ENCODE data around the gene GLP2R.

DNA sequence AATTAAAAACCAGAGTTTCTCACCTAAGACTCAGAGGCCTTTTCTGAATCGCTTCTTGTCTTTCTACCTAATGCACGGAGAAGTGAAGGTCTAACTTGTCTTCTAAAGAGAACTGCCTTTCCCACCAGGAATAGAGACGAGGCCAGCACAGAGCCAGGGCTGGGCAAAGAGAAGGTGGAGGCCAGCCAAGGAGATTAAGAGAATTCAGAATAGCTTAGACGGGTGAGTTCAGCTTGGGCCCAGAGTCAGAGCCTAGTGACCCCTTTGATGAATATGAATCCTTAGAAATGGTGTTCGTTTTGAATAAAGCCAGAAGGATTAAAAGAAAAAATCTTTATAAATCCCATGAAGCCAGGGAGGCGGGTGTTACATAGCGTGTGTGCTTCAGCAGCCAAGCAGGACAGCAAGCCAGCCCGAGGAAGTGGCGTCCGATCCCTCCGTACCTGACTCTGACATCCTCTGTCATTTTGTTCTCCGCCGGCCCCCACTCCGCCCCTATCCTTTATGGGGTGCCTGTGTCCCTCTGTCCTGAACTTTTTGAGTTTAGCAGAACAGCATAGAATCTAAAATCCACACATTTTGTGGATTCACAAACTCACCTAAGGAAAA is 11.3 kb upstream of the GLP2R start:
- TF ChIP-seq, protein P1, sequence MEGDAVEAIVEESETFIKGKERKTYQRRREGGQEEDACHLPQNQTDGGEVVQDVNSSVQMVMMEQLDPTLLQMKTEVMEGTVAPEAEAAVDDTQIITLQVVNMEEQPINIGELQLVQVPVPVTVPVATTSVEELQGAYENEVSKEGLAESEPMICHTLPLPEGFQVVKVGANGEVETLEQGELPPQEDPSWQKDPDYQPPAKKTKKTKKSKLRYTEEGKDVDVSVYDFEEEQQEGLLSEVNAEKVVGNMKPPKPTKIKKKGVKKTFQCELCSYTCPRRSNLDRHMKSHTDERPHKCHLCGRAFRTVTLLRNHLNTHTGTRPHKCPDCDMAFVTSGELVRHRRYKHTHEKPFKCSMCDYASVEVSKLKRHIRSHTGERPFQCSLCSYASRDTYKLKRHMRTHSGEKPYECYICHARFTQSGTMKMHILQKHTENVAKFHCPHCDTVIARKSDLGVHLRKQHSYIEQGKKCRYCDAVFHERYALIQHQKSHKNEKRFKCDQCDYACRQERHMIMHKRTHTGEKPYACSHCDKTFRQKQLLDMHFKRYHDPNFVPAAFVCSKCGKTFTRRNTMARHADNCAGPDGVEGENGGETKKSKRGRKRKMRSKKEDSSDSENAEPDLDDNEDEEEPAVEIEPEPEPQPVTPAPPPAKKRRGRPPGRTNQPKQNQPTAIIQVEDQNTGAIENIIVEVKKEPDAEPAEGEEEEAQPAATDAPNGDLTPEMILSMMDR (IDR thresholded peaks at IDR 0.05): no peak
- no peak for TF ChIP-seq POLR2A (IDR thresholded peaks at IDR 0.05)
